ENCODE data around the gene INHBE. TPM values are rescaled to one million over a fixed set of nuclear protein-coding genes. Genes with fewer than 3 reads are reported as not detected.
A peak's percentile ranks its signal among the peaks of the same experiment; 100 is the strongest.

Gene INHBE
- total RNA-seq, 4 donors from 2014 or later, result not detected

DNA sequence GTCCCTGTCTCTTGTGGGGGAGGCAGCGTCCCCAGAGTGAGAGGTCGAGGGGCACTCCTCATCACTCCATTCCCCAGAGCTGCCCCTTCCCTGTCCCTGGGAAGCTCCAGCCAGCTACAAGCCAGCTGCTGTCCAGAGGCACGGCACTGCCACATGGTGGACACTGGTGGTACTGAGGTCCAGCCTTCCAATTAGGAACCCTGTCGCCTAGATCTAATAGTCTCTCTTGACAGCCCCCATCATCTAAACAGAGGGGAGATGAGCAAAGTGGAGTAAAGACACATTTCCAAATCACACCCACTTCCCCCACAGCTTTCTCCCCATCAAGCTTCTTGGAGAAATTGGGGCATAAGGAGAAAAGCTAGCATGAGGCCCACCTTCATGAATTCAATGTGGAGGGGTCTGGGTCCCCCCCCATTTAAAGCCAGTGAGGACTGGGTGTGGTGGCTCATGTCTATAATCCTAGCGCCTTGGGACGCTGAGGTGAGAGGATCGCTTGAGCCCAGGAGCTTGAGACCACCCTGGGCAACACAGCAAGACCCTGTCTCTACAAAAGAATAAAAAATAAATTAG is 2.1 kb upstream of the INHBE start:
- H3K9me3 ChIP-seq, result no peaks in the 10 kb centered on the region
- no peaks in the 10 kb centered on the region for H3K36me3 ChIP-seq
- intact Hi-C loops (cut with DNase I), result loop anchor here (5.0 to 10.0 kb wide), 2 partner anchors 148 to 186 kb away; no protein-coding TSS in a partner anchor
- peaks cover 0 to 34% (median 0%) of the 10 kb centered on the region in 4 donors for H3K27me3 ChIP-seq
- no peak overlapping the region for H3K4me3 ChIP-seq
- TF ChIP-seq POLR2A (IDR thresholded peaks at IDR 0.05), result no peak
- TF ChIP-seq, protein P1, sequence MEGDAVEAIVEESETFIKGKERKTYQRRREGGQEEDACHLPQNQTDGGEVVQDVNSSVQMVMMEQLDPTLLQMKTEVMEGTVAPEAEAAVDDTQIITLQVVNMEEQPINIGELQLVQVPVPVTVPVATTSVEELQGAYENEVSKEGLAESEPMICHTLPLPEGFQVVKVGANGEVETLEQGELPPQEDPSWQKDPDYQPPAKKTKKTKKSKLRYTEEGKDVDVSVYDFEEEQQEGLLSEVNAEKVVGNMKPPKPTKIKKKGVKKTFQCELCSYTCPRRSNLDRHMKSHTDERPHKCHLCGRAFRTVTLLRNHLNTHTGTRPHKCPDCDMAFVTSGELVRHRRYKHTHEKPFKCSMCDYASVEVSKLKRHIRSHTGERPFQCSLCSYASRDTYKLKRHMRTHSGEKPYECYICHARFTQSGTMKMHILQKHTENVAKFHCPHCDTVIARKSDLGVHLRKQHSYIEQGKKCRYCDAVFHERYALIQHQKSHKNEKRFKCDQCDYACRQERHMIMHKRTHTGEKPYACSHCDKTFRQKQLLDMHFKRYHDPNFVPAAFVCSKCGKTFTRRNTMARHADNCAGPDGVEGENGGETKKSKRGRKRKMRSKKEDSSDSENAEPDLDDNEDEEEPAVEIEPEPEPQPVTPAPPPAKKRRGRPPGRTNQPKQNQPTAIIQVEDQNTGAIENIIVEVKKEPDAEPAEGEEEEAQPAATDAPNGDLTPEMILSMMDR (IDR thresholded peaks at IDR 0.05), result peak; percentile 62 to 92 (median 88)
- 12 to 20% methylated on average over 4 to 7 of the region's 7 CpGs for WGBS, 2 donors
- H3K27ac ChIP-seq, result peak overlapping the region in 1 of 4 donors; percentile 44
- DNase-seq, result no peak
- H3K4me1 ChIP-seq, result peaks cover 0 to 19% (median 0%) of the 10 kb centered on the region in 3 donors

DNA sequence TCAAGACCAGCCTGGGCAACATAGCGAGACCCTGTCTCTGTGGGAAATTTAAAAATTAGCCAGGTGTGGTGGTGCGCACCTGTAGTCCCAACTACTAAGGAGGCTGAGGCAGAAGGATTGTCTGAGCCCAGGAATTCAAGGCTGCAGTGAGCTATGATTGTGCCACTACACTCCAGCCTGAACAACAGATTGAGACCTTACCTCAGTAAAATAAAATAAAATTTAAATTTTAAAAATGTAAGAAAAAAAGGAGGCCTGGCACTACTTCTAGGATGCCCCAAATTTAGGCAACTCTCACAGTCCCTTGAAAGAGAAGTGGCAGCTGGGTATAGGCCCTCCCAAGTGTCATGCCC is 918 bp upstream of the INHBE start:
- WGBS, 2 donors, result 100% methylated on average over 1 to 2 of the region's 2 CpGs
- Histone ChIP-seq H3K27me3 (peaks cover 0 to 34% (median 0%) of the 10 kb centered on the region in 4 donors), H3K9me3 (no peaks in the 10 kb centered on the region), H3K36me3 (no peaks in the 10 kb centered on the region), H3K27ac (no peak overlapping the region), H3K4me1 (peaks cover 6 to 28% (median 8%) of the 10 kb centered on the region in 3 donors), H3K4me3 (no peak overlapping the region)
- DNase-seq, result no peak
- no peak for TF ChIP-seq POLR2A (IDR thresholded peaks at IDR 0.05)
- TF ChIP-seq, protein P1 (IDR thresholded peaks at IDR 0.05), result no peak
- intact Hi-C loops (cut with DNase I), result loop anchor here (5.0 to 10.0 kb wide), 2 partner anchors 149 to 187 kb away; no protein-coding TSS in a partner anchor

DNA sequence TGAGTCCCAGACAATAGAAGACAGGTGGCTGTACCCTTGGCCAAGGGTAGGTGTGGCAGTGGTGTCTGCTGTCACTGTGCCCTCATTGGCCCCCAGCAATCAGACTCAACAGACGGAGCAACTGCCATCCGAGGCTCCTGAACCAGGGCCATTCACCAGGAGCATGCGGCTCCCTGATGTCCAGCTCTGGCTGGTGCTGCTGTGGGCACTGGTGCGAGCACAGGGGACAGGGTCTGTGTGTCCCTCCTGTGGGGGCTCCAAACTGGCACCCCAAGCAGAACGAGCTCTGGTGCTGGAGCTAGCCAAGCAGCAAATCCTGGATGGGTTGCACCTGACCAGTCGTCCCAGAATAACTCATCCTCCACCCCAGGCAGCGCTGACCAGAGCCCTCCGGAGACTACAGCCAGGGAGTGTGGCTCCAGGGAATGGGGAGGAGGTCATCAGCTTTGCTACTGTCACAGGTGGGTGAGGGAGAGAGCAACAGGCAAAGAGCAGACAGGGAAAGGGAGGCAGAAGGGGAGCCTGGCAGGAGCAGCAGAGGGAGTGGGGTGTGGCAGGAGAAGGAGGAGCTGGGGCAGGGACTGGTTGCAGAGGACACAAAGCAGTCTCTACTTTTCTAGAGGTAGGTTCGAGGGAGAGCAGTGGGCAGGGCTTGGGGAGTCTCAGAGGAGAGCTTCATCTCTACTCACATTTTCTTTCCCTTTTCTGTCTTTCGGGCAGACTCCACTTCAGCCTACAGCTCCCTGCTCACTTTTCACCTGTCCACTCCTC is 452 bp downstream of the INHBE start:
- no peak for TF ChIP-seq POLR2A (IDR thresholded peaks at IDR 0.05)
- TF ChIP-seq, protein P1 (IDR thresholded peaks at IDR 0.05), result no peak
- H3K4me3 ChIP-seq, result no peak overlapping the region
- no peaks in the 10 kb centered on the region for H3K9me3 ChIP-seq
- WGBS, 2 donors, result 7 to 46% methylated on average over 2 to 7 of the region's 10 CpGs
- no peaks in the 10 kb centered on the region for H3K36me3 ChIP-seq
- peaks cover 16 to 39% (median 16%) of the 10 kb centered on the region in 3 donors for H3K4me1 ChIP-seq
- no peak overlapping the region for H3K27ac ChIP-seq
- H3K27me3 ChIP-seq, result peaks cover 0 to 42% (median 0%) of the 10 kb centered on the region in 4 donors
- no peak for DNase-seq
- intact Hi-C loops (cut with DNase I), result loop anchor here (10.0 kb wide), 1 partner anchor 151 kb away; no protein-coding TSS in a partner anchor

DNA sequence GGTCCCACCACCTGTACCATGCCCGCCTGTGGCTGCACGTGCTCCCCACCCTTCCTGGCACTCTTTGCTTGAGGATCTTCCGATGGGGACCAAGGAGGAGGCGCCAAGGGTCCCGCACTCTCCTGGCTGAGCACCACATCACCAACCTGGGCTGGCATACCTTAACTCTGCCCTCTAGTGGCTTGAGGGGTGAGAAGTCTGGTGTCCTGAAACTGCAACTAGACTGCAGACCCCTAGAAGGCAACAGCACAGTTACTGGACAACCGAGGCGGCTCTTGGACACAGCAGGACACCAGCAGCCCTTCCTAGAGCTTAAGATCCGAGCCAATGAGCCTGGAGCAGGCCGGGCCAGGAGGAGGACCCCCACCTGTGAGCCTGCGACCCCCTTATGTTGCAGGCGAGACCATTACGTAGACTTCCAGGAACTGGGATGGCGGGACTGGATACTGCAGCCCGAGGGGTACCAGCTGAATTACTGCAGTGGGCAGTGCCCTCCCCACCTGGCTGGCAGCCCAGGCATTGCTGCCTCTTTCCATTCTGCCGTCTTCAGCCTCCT is 1.1 kb downstream of the INHBE start:
- Histone ChIP-seq H3K9me3 (no peaks in the 10 kb centered on the region), H3K4me1 (peaks cover 22 to 46% (median 22%) of the 10 kb centered on the region in 3 donors), H3K27me3 (peaks cover 0 to 48% (median 0%) of the 10 kb centered on the region in 4 donors), H3K27ac (no peak overlapping the region), H3K4me3 (no peak overlapping the region), H3K36me3 (no peaks in the 10 kb centered on the region)
- intact Hi-C loops (cut with DNase I), result loop anchor here (10.0 kb wide), 1 partner anchor 151 kb away; no protein-coding TSS in a partner anchor
- 10 to 20% methylated on average over 5 to 12 of the region's 15 CpGs for WGBS, 2 donors
- DNase-seq, result no peak
- TF ChIP-seq POLR2A (IDR thresholded peaks at IDR 0.05), result no peak
- TF ChIP-seq, protein P1 (IDR thresholded peaks at IDR 0.05), result peak; percentile 17 to 55 (median 40)
